Chondrocyte (in vitro differentiated cells): ENCODE measurements around the gene RUNX3. TPM values are rescaled to one million over a fixed set of nuclear protein-coding genes. Genes with fewer than 3 reads are reported as not detected.

Source experiments
- DNase-seq: peaks from one replicate; pipeline ENCODE4 v3.0.0; 2021; ENCODE audit warnings: mixed read lengths, low spot score
- H3K27ac Mint-ChIP-seq: one replicate; pipeline ENCODE4 v1.8.0; 2021; ENCODE audit warnings: mild to moderate bottlenecking, moderate library complexity, mixed read lengths; ENCODE audit not compliant: unreplicated experiment
- H3K27me3 Mint-ChIP-seq: 2 replicates; pipeline ENCODE4 v1.8.0; 2021; ENCODE audit warnings: low read depth, mixed read lengths
- H3K36me3 Mint-ChIP-seq: 2 replicates; pipeline ENCODE4 v1.8.0; 2021; ENCODE audit warnings: low read depth, mixed read lengths
- H3K4me1 Mint-ChIP-seq: 2 replicates; pipeline ENCODE4 v1.8.0; 2021; ENCODE audit warnings: low read depth, mild to moderate bottlenecking, mixed read lengths
- H3K4me3 Mint-ChIP-seq: one replicate; pipeline ENCODE4 v1.8.0; 2021; ENCODE audit warnings: mild to moderate bottlenecking, moderate library complexity, mixed read lengths; ENCODE audit not compliant: unreplicated experiment
- H3K9me3 Mint-ChIP-seq: 2 replicates; pipeline ENCODE4 v1.8.0; 2021; ENCODE audit warnings: low read depth, mixed read lengths
- total RNA-seq: library from RNA; stranded (reverse); gene quantifications from 3 replicates; pipeline ENCODE4 v1.2.1, GENCODE V29; 2021
- TF ChIP-seq, protein P1 (sequence below): fragments of 200-600 bp; sonication (generic); IDR thresholded peaks from 2 replicates; pipeline ENCODE4 v1.5.0; 2021; ENCODE audit warnings: antibody characterized with exemption, mild to moderate bottlenecking, moderate library complexity

The RUNX3 gene
- total RNA-seq, 1 donor from 2014 or later = 1.8 TPM

DNA sequence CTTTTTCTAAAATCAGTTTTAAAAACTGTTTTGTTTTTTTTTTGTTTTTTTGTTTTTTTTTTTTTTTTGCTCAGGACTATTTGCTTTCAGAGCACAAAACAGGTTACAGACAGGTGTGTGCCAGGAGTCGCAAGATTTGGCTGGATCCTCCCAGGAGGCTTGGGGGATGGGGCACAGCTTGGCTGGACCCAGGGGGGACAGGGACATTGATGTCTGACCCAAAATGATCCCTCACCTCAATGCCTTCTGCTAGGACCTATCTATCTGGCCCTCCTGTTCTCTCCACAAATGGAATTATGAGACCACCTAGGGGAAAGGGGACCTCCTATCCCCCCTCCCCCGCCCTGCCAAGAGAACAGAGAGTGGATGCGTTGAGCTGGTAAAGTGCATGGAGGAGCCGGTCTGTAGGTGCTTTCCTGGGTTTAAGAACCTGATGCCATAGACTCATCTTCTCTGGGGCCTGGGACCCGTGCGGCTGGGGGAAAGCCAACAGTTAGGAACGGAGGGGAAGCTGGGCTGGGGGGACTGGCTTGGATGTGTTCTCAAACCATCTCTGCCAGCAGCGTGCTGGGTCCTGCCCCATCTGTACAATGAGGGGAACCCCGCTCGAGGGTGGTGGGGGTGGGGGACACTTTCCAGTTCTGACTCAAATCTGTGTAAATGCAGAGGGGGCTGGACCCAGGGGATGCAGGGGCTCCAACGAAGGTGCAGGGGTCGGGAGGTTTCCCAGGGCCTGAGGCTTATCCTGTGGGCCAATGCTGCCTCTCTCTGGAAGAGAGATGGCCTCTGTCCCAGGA is 28.9 kb downstream of the RUNX3 start:
- no peaks in the 10 kb centered on the region for H3K36me3 Mint-ChIP-seq
- no peak overlapping the region for H3K27ac Mint-ChIP-seq
- H3K9me3 Mint-ChIP-seq = no peaks in the 10 kb centered on the region
- H3K27me3 Mint-ChIP-seq = peaks cover 12% of the 10 kb centered on the region
- H3K4me3 Mint-ChIP-seq = no peak overlapping the region
- TF ChIP-seq, protein P1, sequence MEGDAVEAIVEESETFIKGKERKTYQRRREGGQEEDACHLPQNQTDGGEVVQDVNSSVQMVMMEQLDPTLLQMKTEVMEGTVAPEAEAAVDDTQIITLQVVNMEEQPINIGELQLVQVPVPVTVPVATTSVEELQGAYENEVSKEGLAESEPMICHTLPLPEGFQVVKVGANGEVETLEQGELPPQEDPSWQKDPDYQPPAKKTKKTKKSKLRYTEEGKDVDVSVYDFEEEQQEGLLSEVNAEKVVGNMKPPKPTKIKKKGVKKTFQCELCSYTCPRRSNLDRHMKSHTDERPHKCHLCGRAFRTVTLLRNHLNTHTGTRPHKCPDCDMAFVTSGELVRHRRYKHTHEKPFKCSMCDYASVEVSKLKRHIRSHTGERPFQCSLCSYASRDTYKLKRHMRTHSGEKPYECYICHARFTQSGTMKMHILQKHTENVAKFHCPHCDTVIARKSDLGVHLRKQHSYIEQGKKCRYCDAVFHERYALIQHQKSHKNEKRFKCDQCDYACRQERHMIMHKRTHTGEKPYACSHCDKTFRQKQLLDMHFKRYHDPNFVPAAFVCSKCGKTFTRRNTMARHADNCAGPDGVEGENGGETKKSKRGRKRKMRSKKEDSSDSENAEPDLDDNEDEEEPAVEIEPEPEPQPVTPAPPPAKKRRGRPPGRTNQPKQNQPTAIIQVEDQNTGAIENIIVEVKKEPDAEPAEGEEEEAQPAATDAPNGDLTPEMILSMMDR = no peak
- no peaks in the 10 kb centered on the region for H3K4me1 Mint-ChIP-seq
- DNase-seq = no peak

DNA sequence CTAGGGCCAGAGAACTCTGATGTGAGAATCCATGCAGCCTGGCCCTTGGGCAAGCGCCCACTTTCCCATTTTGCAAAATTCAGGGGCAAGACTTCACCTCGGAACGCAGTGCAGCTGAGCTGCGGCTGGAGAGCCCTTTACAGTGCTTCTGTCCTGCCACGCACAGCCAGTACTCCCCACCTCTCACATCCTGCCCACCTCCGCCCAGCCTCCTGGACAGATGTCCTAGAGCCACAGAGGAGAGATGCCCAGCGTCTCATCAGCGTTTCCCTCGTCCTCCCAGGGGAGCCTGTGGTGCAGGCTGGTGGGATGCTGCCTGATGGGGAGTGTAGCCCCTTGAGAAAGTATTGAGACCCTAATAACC is 29.6 kb downstream of the RUNX3 start:
- no peaks in the 10 kb centered on the region for H3K36me3 Mint-ChIP-seq

DNA sequence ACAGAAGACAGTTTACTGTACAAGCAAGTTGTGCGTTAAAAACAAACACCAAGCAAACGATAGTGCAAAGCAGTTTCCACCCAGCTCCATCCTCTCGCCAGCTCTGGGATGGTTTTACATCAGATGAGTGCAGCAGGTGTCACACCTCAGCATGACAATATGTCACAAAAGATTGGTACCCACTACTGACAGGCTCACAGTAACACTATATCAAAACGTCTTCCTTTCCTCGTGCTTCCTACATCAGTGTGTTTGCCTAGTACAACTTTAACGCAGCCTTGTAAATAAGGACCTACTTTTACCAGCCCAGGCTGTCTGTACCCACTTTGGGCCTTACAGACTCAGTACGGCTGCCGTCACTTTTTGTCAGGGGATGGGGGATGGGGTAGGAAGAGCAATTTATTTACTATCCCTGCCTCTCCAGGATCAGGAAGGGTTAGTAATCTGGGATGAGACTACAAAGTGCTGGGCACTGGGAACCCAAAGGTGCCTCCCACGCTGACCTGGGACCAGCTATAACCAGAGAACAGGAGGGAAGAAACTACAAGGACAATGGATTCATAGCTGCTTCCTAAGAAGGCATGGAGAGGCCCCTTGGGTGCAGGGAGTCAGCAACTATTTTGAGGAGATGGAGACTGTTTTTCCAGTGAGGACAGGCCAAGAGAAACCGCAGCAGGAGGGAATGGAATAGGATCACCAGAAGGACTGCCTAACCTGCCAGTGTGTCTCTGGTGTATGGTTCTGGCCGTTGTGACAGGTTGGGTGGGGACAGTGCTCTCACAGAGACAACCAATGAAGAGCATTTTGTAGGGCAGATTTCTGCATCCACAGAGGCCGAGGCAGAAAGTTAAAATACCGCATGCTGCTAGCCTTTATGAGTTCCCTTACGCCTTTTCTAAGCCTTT is 30.2 kb downstream of the RUNX3 start:
- DNase-seq = peak; percentile 17
- Mint-ChIP-seq H3K4me1 (no peaks in the 10 kb centered on the region), H3K9me3 (no peaks in the 10 kb centered on the region), H3K27me3 (peaks cover 12% of the 10 kb centered on the region), H3K36me3 (no peaks in the 10 kb centered on the region), H3K4me3 (no peak overlapping the region), H3K27ac (no peak overlapping the region)
- TF ChIP-seq, protein P1 = no peak

More for the DNA sequence above, 29.6 kb downstream of the RUNX3 start:
- Mint-ChIP-seq H3K4me3 (no peak overlapping the region), H3K4me1 (no peaks in the 10 kb centered on the region), H3K27ac (no peak overlapping the region), H3K9me3 (no peaks in the 10 kb centered on the region), H3K27me3 (peaks cover 12% of the 10 kb centered on the region)
- TF ChIP-seq, protein P1 = no peak
- DNase-seq = peak; percentile 79

DNA sequence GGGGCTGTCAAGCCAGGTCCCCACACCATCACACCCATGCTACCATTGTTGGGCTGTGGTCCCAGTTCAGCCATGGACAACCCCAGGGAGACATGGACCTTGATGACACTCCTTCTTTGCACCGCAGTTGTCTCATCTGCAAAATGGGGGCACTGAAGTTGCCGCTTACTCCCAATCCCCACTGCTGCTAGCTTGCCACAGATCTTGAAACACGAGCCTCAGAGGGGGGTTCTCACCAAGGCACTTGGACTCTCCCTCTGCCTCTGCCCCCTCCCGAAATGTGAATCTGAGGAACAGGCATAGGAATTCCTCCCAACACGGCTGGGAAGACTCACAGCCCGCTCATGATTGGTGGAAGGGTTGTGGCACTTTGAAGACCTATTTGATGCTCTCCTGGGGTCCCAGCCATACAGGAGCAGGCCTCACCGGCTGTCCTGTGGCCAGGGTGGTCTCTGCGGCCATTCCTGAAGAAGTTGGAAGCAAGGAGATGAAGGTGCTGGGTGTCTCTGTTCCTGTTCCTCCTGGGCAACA is 31.1 kb downstream of the RUNX3 start:
- no peaks in the 10 kb centered on the region for H3K9me3 Mint-ChIP-seq
- peaks cover 12% of the 10 kb centered on the region for H3K27me3 Mint-ChIP-seq
- no peak overlapping the region for H3K27ac Mint-ChIP-seq
- H3K36me3 Mint-ChIP-seq = no peaks in the 10 kb centered on the region
- H3K4me3 Mint-ChIP-seq = no peak overlapping the region
- DNase-seq = peak; percentile 36
- H3K4me1 Mint-ChIP-seq = no peaks in the 10 kb centered on the region
- TF ChIP-seq, protein P1 = no peak
